Colon (tissue), 2 donors: ENCODE data around the gene FFAR2.

Experiments
- FAIRE-seq: peaks from 2 replicates; lab custom pipeline; 2012; peaks lifted over from hg19 to GRCh38; lab: Jason Lieb, UNC
- donor health status: control.
- donor health status: control.

The FFAR2 gene

DNA sequence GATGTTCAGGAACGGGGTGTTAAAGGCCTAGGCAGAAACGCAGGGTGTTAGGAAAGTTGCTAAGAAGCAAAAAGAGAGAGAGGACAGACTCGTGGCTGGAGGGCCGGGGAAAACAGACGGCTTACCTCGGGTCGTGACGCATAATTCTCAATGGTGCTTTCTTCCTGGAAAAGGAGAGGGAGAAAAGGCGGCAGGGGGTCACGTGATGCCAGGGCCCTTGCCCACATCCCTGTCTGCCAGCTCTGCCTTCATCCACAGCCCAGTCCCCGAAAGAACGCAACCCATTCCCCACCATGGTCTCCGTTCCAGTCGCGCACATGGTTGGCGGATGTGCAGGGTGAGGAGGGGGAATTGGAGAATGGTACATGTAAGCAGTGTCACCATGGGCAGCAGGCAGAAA, 40.6 kb downstream of the FFAR2 start:
- no peak for FAIRE-seq

DNA sequence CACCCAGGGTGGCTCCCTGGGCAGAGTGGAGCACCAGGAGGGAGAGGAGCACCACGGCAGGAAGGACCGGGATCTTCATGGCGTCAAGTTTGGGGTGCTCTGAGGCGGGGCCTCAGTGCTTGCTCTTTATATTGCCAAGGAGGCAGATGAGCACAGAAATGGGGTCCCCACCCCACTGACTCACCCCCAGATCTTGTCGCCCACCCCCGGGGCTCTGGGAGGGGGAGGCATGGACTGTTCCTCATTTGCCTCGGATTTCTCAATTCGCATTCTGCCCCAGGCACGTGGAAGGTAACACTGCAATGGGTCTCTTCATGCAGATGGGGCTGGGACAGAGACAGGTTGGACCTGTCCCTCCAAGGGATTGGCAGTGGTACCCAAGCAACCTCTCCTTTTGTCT, 42.3 kb downstream of the FFAR2 start, which contains the start of gene KRTDAP:
TSS of gene KRTDAP (minus strand) at position 101 of the 400 bp plus-strand sequence. CDS start at position 79, 22 bp downstream.
- no peak for FAIRE-seq

DNA sequence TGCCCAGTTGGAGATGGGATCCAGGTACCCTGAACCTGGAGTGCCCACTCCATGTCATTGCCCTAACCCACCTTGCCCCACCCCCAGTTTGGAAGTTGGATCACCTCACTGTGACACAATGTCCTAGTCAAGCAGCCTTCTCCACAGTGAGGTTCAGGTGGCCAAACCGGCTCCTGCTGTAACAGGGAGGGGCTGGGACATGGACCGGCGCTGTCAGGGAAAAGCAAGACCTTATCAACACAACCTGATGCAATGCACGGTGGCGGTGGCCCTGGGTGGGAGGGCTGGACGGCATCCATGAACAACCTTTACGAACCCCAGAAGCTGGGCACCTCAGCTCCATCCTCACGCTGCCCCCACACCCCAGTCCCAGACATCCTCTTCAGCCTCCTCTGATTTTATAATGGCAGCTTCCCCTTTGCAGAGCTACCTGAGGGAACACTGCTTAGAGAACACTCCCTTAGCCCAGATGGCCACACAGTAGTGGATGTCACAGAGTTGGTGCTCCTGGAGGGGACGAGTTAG, 43.8 kb downstream of the FFAR2 start:
- FAIRE-seq = no peak

DNA sequence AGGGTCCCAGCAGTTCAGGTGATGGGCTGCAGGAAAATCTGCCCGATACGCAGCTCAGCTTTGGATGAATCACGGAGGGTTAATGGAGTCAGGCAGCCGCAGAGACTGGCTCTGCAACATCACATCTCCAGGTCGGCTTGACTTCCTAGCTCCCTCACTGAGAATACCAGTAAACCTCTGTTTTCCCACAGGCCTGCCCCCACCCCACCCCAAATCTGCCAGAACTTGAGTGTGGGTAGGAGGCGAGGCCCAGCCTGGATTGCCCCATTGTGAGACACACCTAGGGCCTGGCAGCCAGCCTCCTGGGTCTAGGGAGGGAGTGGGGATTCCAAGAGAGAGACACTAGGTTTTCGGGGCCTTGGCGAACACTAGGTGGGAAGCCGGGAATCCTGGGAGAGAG, 45.9 kb downstream of the FFAR2 start:
- no peak for FAIRE-seq

DNA sequence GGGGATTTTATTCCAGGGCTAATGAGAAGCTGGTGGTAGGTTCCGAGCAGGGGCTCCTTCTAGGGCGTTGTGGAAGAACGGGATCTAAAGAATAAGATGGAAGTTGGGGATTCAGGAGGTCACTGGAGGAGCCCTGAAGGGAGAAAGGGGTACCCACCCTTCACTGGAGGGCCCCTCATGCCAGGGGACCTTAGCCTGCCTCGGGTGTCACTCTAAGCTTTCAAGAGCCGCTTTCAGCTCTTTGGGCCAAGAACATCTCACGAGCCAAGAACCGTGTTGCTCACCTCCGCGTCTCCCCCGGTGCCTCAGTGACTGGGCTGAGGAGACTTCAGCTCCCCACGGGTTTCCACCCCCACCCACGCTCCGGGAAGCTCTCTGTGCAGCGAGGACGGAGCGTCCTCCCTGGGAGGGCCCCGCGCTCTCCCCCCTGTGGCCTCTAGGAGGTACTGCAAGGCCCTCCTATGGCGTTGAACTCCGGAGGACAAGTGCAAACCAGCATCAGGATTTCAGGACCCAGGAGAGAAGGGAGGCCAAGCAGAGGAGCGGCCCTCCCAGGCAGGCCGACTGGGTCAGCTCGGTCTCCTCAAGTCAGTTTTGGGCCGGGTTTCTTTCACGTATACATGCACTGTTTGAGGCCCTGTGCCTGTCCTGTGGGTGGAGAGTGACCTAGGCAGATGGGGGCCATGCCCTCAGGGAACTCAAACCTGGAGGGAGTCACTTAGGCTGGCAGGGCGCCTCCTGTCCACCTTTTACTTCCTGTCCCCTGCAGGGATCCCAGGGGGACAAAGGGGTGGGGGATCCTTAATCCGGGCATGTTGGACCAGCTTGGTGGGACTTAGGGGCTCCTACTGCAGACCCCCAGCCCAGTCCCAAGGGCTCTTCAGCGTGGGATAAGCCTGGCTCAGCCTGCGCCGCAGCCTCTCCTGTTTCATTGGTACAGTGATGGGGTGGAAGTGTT, 47.3 kb downstream of the FFAR2 start:
- FAIRE-seq = no peak

DNA sequence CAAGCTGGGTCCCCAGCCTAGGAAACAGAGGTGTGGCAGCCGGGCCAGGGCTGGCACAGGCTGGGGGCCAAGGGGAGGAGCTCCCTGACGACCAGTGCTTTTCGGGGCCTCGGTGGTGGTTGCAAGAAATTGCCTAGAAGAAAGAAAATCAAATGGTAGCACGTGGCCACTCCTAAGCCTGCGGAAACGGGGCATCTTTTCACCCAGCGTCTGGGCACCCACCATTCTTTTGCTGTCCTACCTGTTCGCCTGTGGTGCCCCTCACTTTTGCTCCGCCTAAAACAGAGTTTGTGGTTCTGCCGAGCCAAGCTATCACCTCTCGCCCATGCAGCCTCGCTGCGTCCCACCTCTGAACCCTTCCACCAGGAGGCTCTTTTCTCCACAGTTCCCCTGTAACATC, 49.3 kb downstream of the FFAR2 start:
- FAIRE-seq = no peak

DNA sequence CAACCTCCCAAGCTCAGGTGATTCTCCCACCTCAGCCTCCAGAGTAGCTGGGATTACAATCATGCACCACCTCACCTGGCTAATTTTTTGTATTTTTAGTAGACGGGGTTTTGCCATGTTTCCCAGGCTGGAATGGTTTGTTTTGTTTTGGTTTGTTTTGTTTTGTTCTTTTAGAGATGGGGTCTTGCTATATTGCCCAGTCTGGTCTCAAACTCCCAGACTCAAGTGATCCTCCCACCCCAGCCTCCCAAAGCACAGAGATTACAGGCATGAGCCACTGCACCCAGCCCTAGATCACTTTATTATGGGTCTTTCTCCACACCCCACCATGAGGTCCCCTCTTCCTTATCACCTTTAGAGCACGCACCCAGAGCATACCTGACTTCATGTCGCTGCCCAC, 50.2 kb downstream of the FFAR2 start:
- FAIRE-seq = no peak

DNA sequence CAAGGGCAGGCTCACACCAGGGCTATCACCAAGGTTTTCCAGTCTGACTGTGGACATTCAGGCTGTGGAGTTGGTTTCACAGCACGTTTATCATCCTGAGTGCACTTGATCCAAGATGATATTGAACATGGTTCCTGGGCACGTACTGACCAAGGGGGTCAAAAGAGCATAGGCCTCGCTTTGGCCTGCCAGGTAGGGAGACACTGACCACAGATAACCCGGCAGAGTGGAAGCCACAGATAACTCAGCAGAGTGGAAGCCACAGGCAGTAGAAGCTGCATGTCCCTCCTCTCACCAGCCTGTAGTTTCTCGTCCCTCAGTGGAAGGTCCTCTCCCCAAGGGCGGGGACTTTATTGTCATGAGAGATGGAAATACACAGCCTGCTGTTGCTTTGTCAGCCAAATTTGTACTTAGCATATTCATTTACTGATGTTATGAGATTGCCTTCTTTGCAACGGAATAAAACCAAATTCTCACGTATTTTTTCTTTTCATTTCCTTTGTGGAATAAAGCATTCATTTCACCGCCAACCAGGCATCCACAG, 51.0 kb downstream of the FFAR2 start:
- no peak for FAIRE-seq

DNA sequence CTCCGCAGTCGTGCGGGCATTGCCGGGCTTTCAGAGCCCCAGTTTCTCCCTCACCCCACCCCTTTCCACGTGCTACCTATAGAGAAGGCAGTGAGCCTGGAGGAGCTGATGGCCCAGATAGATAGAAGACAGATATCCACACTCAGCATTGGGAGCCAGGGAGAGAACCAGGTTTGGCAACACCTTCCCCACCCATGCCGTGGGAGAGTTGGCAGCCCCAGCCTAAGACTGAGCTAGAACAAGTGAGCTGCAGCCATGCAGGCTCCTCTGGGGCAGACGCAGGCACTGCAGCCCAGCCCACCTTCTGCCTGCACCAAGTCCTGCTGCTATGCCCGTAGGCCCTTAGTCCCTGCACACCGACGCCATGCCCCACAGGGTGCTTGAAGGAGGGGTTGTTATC, 52.6 kb downstream of the FFAR2 start:
- no peak for FAIRE-seq
